NCI-H1930 (cell line): Measurements from ENCODE around the gene FHAD1.

Experiments used
- DNase-seq, 2 experiments: peaks; one replicate each; lab custom pipeline; 2025; lab: John Stamatoyannopoulos, UW

Gene FHAD1

DNA sequence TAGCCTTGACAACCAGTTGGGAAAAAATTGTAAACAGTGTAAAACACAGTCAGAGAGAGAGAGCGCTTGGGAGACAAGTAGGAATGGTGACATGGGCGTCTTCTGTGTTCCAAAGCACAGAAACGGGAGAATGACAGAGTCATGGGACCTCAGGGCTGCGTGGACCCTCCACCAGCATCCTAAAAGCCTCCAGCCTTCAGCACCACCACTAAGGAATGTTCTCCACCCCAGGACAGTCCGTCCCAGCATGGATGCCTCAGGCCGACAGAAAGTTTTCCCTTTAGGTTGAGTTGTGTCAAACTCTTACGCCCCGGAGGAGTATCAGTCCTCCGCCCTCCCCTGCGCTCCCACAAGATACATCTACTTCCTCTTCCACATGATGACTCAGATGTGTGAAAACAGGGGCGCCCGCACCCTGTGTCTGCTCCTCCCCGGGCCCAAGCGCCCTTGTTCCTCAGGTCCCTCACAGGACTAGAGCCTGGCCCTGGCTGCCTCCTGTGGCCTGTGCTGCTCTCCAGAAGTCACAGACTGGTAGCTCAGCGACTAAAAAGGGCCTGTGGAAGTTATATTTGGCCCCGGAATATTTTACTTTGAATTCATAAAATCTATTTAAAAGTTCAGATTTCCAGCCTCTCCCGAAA lies 98.8 kb downstream of the FHAD1 start:
- DNase-seq: no peak

DNA sequence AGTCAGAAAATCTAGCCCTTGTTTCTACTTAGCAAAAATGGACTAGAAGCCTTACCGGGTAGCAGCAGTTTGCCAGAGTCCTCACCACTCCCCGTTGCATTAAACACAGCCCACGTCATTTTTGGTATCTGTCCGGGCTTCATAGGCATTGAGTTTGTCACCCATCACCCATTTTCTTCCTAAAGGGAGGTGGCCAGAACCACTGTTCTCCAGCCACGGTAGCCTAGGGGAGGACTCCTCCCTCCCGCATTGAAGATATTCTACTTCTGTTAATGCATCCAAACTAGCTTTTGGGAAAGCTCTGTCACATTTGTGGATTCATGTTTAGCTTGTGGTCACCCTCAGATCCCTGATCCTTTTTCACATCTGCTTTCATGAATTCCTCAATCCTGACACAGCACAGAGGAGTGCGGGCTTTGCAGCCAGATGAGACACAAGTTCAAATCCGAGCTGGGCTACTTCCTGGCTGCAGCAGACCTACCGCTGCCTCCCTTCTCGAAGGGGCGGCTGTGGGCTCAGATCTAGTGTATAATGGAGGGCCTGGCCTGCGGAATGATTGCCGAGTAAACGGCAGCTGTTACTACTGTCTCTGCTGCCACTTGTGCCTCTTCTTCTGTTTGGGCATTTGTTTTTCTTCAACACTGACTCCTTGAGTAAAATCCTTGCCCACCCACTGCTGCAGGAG lies 99.5 kb downstream of the FHAD1 start:
- no peak for DNase-seq

DNA sequence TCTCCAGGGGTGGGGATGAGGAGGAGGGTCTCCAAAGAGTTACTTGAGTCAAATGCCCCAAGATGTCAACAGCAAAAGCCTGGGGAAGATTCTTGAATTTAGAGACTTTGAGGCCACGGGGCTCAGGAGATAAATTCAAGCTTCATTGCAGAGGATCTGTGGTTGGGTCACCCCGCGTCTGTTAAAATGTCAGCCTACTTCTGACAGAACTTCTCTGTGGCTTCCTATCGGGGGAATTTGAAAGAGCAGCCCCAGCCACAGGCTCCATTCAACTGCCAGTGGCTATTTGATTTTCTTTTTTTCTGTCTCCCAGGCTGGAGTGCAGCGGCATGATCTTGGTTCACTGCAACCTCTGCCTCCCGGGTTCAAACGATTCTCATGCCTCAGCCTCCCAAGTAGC lies 100.2 kb downstream of the FHAD1 start:
- no peak for DNase-seq

DNA sequence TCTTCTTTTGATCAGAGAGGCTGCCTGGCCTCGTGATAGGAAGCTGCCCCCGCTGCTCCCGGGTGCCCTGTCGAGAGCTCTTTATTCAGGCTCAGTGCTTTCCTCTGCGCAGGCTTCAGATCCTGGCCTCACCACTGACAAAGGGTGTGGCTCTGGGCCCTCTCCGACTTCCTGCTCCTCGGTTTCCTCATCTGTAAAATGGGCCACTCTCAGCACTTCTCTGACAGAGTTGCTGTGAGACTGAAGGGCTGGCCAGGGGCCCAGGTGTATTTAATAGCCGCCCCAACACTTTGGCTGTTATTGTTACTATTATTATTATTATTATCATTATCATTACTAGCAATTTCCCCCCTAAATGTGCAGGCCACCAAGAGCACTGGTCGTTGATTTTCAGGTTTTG lies 101.6 kb downstream of the FHAD1 start:
- no peak for DNase-seq

DNA sequence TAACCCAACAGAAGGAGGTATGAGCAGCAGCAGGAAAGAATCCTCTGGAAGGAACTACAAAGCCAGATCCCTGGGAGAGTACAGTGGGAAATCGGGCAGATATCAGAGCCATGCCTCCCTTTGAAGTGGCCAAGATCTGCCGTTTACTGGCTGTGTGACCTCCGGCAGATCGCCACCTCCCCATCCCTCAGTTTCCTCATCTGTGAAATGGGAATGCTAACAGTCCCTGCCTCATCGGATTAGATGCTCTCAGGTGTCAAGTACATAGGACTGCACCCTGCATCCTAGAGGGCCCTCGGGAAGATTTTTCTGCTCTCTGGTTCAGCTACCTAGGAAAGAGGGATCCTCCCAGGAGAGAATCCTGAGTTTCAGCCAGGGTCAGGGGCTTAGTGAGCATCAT lies 102.1 kb downstream of the FHAD1 start:
- DNase-seq: no peak

DNA sequence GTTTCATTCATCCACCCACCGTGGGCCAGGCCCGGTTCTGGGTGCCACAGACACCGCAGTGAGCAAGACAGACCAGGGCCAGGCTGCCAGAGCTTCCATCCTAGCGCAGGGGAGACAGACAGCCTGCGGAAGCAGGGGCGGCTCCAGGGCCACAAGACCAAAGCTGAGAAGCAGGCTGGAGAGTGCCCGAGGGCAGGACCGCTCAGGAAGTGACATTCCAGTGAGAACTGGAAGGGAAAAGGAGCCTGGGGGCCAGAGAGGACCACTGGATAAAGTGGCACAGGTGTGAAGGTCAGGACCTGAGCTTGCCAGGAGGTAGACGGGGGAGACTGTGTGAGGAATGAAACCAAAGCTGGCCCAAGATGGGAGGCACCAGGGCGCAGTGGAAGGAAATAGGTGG lies 103.1 kb downstream of the FHAD1 start:
- no peak for DNase-seq

DNA sequence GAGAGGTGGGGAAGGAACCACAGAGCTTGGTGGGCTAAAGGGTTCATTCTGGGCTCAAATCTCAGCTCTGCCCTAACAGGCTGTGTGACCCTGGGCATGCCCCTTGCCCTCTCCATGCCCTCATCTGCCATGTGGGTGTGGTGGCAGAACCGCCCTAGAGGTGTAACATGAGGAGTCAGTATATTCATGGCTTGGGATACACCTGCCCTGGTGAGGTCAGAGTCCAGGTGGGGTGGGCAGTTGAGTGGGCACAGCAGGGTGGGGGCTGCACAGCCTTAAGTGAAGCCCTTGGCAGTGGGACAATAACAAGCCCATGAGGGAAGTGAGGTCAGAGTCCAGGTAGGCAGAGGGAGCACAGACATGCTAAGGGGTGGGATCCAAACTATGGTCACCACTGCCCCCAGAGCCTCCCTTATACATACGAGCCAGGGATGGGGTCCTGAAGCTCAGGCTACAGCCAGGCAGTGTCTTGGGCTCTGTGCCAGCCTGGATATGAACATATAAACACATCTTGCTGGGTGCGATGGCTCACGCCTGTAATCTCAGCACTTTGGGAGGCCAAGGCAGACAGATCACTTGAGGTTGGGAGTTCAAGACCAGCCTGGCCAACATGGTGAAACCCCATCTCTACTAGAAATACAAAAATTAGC lies 103.7 kb downstream of the FHAD1 start:
- DNase-seq: no peak

DNA sequence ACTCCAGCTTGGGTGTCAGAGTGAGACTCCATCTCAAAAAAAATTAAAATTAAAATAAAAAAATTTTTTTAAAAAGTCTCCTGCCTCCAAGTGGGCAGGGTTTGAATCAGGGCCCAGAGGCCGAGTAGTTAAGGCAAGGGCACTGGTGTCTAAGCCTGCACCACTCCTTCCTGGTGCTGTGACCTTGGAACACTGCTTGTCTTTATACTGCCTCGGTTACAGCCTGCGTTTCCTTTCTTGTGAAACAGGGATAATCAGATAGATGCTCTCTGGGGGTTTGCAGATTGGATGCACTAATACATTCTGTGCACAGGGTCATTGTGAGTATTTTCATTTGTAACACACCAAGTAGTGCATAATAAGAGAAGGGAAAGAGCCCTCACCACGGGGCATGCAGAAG lies 104.3 kb downstream of the FHAD1 start:
- no peak for DNase-seq

DNA sequence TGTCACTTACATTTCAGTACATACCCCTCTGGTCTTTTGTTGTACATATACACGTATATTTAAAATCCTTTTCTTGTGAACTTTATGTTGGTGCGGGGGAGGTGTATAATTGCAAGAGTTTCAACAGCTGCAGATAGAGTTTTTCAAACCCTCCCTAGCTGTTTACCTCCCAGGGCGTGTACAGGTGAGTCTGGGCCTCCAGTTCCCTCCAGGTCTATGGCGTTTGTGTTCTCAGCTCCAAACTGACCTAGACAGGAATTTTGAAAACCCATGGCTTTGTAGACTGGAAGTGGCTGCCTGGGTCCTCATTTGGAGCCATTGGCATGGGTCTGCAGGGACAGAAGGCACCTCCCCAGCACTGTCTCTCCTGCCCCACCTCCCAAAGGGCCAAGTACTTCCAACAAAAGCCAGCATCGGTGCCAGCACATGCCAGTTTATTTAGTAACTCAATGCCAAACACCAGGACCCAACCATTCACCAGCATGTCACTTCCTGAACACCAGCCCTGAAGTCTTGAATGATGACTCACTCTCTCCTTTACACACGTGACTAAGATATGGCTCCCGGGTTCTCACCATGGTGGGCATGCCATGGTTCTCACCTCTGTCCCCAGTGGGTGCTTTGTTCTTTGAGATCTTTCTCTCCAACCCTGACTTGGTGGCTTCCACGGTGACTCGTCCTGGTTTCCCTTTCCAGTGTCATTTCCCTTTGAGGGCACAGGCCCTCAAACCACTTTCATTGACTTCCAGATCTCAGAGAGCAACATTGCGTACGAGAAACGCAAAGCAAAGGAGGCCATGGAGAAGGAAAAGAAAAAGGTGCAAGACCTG lies 105.3 kb downstream of the FHAD1 start:
- no peak for DNase-seq

DNA sequence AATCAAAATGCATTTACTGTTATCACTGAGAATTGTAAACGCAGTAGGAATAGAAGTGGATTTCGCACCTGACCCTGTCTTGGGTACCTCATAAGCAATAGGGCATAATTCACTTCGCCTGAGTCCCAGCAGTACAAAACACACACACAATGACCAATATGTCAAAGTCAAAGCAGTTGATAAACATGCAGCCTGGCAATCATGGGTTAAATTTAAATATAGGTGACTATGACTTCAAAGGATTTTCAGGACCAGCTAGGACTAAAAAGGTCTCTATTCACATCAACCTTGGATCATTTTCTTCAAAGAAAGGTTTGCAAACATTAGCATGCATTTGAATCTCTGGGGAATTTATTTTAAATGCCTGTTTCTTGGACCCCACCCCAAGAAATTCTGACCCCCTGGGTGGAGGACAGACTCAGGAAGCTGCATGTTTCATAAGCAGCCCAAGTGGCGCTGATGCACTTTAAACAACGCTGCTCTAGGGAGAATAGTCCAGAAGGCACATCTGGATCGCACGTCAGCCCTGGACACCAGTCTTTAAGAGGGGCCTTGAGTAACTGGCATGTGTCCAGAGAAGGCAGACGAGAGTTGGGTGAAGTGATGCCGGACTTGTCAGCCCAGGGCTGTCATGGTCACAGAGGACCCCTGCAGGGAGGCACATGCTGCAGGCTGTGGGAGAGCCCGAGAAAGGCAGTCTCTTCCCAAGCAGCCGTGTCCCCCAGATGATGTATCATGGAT lies 107.0 kb downstream of the FHAD1 start:
- no peak for DNase-seq

DNA sequence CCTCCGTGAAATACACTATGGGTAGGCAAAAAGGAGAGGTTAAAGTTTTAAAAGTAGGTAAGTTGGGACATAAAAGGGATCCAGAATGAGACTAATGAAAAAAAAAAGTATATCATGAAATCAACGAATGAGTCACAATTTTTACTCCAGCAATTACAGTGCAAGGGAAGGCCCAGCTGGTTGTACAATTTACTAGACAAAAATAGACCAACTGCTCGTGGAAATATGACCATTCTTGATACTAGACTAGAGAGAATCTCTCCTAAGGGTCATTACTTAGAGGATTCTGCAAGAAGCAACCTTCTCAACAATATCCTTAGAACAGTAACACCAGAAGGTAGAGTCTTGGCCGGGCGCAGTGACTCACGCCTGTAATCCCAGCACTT lies 107.5 kb downstream of the FHAD1 start:
- DNase-seq: no peak

DNA sequence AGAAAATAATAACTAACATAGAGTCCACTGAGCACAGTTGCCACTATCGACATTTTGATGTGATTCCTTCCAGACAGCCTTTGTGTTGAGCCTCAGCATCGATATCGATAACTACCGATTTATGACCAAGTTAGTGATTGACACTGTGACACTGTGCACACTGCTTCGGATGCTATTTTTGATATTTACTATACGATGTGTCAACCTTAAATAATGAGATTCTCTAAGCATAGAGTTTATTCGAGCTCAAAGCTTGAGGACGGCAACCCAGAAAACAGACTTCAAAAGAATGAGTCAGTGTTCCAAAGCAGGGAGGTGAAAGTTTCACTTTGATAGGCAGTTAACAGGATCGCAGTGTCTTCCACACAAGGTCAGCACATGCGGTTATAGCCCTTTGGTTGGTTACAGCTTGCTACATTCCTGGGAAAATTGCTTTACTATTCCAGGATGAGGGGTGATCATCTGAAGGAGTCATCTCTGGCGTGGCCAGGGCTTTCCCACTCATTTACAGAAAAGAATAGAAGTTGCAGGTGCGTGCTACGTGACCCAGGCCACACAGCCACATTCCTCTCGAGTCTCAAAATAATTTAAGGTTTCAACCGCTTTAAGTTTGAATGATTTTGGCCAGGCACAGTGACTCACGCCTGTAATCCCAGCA lies 109.1 kb downstream of the FHAD1 start:
- DNase-seq: no peak

DNA sequence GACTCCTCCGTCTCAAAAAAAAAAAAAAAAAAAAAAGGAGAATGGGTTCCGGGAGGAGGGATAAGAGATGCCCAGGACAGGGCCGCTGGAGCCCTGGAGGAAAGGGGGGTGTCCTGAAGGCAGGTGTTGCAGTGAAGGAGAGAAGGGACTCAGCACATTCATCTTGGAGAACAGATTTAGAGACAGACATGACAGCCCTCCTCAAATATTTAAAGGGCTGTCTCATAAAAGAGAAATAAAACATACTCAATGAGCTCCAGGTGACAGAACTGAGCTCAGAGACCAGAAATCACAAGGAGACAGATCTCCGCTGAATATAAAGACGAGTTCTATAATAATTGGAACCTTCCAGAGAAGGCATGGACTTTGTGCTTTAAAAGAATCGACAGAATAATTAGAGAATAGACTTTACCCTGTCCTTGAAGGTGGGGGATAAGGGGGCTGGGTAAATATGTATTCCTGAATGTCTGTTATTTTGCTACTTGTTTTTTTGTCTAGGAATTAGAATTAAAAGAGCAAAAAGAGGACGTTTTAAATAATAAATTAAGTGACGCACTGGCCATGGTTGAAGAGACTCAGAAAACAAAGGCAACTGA lies 110.7 kb downstream of the FHAD1 start:
- DNase-seq: no peak

DNA sequence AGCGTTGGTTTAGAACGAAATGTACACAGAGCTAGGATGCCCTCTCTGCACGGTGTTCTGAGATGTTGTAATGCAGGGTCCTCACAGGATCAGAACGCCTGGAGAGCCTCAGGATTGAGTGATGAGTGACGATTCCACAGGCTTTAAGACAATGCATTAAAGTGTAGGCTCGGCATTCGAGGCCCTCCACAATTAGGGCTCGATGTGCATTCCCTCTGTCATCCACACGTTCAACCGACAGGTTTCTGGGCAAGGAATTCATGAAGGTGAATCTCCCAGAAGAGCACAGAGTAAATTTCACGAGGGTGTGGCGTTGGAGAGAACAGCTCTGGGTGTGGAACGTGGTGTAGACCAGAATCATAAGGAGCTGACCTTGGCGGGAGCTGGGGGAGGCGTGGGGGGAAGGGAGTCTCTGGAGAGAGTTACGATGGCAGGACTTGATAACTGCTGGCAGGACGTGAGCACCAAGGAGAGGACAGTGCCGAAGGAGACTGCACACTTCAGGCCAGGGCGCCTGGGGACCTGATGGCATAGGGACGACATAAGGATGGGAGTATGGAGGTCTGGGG lies 111.6 kb downstream of the FHAD1 start:
- no peak for DNase-seq

DNA sequence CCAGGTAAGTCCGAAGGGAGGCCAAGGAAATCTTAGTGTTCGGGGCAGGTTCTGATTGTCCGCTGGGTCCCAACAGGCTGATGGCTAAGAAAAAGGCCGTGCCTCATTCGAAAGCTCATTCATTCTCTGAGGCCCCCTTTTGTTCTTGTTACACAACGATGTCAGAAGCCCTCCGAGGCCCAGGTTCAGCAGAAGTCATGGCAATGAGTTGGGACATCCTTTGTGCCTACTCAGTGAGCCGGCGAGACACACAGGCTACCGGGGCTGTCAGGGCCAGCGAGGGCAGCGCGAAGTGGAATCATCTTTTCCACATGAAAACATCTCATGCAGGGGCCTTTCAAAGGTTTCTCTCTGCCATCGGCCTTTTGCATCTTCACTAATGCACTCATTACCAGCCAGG lies 113.7 kb downstream of the FHAD1 start:
- DNase-seq: no peak

DNA sequence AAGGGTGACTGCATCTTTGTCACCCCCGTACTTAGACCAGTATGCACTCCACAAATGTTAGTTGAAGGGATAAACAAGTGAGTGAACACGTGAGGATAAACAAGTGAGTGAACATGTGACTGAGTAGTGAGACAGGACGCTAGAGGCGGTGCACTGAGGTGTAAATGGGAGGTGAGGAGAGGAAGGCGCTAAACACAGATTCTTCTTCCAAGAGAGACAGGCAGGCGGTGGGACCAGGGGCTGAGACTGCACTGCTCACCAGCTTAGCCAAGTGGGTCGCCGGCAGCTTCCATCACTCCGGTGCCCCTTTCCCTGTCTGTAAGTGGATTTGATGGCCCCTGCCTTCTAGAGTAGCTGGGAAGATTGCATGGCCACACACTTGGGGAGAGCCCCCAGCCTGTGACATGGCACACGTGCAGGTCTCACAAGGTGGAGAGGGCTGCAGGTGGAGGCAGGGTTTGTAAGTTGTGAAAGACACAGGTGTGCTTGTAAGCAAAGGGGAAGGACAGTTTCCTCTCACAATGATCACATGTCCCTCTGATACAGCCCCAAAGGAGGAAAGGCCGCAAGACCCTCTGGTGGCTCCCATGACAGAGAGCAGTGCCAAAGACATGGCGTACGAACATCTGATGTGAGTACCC lies 115.2 kb downstream of the FHAD1 start:
- no peak for DNase-seq

DNA sequence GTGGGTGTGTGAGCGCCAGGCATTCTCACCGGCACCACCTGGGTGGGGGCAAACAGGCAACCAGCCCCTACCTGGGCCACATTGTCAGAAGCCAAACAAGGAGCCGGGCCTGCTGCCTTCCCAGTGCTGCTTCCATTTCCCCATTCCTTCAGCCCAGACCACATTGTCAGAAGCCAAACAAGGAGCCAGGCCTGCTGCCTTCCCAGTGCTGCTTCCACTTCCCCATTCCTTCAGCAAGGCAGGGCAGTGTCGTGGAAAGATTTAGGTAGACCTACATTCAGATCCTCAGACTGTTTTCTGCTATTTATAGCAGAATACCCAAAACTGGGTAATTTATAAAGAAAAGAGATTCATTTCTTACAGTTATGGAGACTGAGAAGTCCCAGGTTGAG lies 115.7 kb downstream of the FHAD1 start:
- DNase-seq: no peak

DNA sequence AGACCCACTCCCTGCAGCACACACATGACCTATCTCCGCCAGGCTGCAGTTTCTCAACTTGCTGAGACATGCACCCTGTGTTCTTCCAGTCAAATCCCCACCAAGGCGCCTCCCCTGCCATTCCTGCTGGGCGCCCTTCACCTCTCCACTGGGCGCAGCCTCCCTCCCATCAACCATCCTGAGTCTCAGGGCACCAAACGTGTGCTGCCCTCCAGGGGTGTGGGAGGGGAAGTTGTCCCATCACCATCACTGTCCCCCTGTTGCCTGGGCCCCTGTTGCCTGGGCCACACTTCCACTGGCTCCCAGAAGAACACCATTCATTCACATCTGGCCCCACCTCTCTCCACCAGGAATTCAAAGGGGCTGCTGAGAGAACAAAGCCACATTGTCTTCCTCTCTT lies 117.7 kb downstream of the FHAD1 start:
- DNase-seq: no peak

DNA sequence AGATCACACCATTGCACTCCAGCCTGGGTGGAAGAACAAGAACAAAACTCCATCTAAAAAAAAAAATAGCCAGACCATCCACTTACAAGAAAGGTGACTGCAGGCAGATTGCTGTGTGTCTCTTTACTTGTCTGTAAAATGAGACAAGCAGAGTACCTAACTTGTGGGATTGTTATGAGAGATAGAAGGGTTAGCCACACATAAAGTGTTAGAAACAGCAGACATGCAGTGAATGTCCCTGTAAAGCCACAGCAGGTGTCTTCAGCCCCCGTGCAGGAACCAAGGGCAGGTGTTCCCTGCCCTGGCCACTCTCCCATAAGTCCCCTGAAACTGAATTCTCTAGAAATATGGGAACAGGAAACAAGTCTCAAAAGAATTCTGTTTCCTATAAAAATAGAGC lies 121.9 kb downstream of the FHAD1 start:
- DNase-seq: no peak

DNA sequence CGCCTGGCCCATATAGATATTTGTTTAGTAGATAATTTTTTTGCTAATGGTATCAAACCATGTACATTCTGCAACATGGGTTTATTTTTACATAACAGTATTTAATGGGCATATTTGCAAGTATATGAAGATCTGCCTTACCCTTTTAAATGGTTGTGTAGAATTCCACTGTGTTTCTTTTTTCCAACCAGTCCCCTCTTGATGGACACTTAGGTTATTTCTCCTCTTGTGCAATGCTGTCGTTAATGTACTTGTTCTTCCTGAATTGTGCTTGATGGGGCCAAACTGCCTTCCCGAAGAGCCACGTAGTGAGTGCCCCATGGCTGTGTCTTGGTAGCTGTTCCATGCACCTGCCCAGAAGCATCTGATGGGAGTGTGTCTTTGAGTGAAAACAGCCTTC lies 123.2 kb downstream of the FHAD1 start:
- no peak for DNase-seq
